ENCODE measurements around the gene ARMC2.
"Not testable (repeated sequence)": the region's sequence is repeated elsewhere in the genome, so short reads cannot be mapped to it uniquely, and the experiment has no call there.

GRCh38 chr6:108978638-108979037, 130.4 kb downstream of the ARMC2 start:
- TF ChIP-seq, protein P1, sequence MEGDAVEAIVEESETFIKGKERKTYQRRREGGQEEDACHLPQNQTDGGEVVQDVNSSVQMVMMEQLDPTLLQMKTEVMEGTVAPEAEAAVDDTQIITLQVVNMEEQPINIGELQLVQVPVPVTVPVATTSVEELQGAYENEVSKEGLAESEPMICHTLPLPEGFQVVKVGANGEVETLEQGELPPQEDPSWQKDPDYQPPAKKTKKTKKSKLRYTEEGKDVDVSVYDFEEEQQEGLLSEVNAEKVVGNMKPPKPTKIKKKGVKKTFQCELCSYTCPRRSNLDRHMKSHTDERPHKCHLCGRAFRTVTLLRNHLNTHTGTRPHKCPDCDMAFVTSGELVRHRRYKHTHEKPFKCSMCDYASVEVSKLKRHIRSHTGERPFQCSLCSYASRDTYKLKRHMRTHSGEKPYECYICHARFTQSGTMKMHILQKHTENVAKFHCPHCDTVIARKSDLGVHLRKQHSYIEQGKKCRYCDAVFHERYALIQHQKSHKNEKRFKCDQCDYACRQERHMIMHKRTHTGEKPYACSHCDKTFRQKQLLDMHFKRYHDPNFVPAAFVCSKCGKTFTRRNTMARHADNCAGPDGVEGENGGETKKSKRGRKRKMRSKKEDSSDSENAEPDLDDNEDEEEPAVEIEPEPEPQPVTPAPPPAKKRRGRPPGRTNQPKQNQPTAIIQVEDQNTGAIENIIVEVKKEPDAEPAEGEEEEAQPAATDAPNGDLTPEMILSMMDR (IDR thresholded peaks at IDR 0.05): not testable (repeated sequence)
- not testable (repeated sequence) for TF ChIP-seq POLR2A (IDR thresholded peaks at IDR 0.05)
